Right lung (tissue), 5 donors: ENCODE data around the gene FSIP2. TPM values are rescaled to one million over a fixed set of nuclear protein-coding genes. Genes with fewer than 3 reads are reported as not detected.
"Not testable (repeated sequence)": the region's sequence is repeated elsewhere in the genome, so short reads cannot be mapped to it uniquely, and the experiment has no call there.

Experiments used
- DNase-seq, 2 donors: peaks; one replicate each; pipeline ENCODE4 v3.0.0-alpha.2; 2013
- polyA plus RNA-seq, 5 donors: library from polyadenylated mRNA; unstranded; fragments of 120-200 nt; gene quantifications; one replicate each; pipeline versions ENCODE4 v1.2.1 to v1.2.3, GENCODE V29; 2013; ENCODE audit warnings: inconsistent platforms in 1 of 5, low replicate concordance in 1 of 5; ENCODE audit not compliant: insufficient read length in 5 of 5, insufficient read depth in 1 of 5

The FSIP2 gene
- polyA plus RNA-seq, 5 donors = 0.87 to 3.9 (median 2.0) TPM

DNA sequence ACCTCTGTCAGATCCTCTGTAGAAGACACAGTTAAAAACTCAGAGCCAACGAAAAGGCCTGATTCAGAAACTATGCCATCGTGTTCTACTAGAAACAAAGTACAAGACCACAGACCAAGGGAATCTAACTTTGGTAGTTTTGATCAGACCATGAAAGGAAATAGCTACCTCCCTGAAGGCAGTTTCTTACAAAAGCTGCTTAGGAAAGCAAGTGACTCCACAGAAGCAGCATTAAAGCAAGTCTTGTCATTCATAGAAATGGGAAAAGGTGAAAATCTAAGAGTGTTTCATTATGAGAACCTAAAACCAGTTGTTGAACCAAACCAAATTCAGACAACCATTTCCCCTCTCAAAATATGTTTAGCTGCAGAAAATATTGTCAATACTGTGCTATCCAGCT is 58.2 kb downstream of the FSIP2 start:
- no peak for DNase-seq

DNA sequence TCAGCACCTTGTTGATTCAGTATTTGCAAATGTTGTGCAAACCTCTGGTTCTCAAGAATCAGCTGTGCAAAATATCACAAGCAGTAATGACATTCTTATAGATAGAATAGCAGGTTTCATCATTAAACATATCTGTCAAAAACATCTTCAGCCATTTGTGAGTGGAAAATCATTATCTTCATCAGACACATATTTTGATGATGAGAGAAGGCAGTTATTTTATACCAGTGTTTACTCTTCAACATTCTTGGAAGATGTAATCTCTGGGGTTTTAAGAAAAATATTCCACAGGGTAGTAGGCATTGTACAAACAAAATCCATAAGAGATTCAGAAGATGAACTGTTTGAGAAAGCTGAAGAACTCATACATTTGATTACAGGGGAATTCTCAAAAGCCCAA is 64.3 kb downstream of the FSIP2 start:
- no peak for DNase-seq

DNA sequence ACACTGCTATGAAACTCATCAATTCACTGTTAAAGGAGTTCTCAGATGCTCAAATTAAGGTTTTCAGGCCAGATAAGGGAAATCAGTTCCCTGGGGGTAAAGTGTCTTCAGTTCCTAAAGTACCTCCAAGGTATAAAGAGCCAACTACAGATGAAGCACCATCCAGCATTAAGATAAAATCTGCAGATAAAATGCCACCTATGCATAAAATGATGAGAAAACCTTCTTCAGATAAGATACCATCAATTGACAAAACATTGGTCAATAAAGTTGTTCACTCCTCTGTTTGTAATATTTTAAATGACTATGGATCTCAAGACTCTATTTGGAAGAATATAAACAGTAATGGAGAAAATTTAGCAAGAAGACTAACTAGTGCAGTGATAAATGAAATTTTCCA is 68.2 kb downstream of the FSIP2 start:
- no peak for DNase-seq

DNA sequence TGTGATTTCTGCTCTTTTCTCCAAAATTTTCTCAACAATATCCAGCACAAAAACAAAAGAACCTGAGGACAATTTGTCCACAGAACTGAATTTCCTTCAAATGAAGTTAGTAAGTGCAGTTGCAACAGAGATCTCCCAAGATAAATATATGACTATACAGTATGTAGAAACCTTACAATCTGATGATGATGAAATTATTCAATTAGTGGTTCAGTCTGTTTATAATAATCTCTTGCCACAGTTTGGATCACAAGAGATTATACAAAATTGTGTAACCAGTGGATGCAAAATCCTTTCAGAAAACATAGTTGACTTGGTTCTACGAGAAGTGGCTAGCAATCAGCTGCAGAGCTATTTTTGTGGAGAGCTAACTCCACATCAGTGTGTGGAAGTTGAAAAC is 68.7 kb downstream of the FSIP2 start:
- DNase-seq = no peak

DNA sequence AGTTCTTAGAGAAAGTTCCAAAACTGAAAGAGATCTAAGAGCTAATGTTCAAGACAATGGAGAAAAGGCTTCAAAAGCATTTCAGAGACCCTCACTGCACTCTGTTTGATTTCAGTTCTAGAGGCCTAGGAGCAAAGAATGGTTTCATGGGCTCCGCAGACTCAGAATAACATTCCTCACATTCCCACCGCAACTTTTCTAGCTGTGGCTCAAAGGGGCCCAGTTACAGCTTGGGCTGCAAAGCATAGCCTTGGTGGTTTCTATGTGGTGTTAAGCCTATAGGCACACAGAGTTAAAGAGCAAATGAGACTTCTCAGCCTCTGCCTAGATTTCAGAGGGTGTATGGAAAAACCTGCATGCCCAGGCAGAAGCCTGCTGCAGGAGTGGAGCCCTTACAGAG is 73.0 kb downstream of the FSIP2 start:
- DNase-seq = no peak

DNA sequence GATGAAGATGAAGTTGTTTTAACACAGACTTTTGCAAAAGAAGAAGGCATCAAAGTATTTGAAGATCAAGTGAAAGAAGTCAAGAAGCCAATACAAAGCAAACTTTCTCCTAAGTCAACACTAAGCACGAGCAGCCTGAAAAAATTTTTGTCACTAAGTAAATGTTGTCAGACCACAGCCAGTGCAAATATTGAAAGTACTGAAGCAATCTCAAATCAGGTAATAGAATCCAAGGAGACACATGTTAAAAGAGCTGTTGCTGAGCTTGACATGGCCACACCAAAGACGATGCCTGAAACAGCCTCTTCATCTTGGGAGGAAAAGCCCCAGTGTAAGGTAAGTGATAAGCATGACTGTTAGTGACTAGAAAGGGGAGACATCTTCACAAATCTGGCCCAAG is 75.1 kb downstream of the FSIP2 start:
- no peak for DNase-seq

DNA sequence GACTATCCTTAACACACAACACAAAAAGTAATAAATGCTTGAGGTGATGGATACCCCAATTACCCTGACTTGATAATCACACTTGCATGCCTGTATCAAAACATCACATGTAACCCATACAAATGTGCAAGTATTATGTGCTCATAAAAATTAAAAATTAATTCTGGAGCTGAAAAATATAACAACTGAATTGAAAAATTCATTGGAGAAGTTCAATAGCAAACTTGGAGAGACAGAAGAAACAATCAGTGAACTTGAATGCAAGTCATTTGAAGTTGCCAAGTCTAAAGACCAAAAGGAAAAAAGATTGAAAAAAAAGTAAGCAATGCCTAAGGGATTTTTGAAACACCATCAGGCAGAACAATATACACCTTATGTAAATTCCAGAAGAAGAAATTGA is 79.4 kb downstream of the FSIP2 start:
- DNase-seq = no peak

DNA sequence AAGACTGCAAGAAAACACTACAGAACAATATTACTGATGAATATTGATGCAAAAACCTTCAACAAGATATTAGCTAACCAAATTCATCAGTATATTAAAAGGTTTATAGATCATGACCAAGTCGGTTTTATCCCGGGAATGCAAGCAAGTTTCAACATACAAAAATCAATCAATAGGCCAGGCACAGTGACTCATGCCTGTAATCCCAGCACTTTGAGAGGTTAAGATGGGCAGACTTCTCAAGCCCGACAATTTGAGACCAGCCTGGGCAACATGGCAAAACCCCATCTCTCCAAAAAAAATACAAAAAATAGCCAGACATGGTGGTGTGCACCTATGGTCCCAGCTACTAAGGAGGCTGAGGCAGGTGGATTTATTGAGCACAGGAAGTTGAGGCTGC is 82.9 kb downstream of the FSIP2 start:
- DNase-seq = no peak

DNA sequence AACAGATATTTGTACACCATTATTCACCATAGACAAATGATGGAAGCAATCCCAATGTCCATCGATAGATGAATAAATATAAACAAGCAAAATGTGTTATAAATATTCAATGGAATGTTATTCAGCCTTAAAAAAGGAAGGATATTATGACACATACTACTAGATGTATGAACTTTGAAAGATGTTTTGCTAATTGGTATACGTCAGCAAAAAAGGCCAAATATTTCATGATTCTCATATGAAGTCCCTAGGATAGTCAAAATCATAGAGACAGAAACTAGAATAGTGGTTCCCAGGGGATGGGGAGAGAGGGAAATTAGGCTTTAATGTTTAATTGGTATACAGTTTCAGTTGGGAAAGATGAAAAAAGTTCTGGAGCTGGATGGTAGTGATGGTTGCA is 85.2 kb downstream of the FSIP2 start:
- DNase-seq = no peak

DNA sequence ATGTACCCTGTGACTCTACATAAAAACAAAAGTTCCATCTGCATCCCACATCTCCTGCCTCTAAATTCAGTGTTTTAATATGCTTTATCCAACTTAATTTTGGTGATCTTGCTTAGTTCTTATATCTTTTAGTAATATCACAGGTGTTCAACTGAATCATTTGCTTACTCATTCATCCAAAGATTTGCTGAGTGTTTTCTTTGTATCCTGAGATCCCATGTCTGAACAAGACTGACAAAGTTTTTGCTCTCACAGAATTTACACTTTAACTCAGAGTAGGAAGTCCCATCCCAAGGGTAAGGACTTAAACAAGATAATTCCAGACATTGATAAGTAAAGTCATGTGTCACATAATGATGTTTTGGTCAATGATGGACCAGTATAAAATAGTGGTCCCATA is 87.0 kb downstream of the FSIP2 start:
- no peak for DNase-seq

DNA sequence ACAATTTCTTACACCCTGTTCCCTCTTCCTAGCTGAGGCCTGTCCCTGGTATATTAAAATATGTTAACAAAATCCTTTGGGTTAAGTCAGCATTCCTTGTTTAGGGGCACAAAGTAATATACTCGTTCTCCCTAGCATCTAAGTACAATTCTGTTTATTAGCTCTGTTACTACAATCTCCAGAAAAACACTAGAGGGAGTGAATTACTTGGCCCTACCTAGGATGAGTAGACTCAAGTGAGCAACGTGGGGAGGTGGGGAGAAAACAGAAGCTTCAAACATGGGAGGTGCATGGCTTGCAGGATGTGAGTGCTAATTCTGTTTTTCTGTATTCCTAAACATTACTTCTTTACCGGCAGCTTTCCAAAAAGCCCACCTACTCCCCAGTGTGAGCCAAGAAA is 89.7 kb downstream of the FSIP2 start:
- DNase-seq = no peak

DNA sequence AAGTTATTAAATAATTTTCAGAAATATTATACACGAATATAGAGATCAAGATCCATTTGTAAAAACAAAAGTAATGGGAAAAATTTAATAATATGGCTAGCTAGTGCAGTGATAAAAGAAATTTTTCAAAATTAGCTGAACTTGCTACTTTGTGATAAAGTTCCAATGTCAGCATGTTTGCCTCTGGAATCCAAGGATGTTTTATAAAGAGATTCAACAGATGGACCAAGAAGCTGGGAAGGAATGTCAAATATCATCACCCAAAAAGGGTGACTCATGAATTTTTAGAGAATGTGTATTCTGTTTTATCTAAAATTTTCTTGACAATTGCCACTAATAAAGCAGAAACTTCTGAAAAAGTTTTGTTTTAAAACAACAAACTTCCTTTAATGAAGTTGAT is 95.3 kb downstream of the FSIP2 start:
- DNase-seq = no peak

DNA sequence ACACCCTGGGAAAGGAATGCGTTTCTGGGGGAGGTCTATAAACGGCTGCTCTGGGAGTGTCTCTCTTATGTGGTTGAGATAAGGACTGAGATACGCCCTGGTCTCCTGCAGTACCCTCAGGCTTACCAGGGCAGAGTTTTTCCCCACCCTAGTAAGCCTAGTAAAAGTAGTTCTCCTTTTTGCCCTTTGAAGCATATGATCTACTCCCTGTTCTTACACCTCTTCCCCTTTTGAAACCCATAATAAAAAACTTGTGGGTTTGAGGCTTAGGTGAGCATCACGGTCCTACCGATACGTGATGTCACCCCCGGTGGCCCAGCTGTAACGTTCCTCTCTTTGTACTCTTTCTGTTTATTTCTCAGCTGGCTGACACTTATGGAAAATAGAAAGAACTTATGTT is 97.4 kb downstream of the FSIP2 start:
- DNase-seq = no peak

DNA sequence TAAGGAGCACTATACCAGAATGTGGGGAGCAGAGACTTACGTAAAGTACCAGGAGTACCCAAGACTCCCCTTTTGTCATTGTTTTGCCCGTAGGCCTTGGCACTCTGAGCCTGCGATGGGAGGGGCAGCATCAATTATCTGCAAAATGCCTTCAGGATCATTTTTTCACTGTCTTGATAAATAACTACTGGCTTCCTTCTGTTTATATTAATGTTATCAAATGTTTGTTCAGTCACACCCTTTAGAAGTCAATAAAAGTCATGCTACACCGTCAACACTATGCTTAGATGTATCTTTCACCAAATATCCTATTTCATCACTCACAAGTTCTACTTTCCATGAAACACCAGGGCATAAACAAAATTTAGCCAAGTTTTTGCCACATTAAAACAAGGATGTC is 116.3 kb downstream of the FSIP2 start:
- no peak for DNase-seq

DNA sequence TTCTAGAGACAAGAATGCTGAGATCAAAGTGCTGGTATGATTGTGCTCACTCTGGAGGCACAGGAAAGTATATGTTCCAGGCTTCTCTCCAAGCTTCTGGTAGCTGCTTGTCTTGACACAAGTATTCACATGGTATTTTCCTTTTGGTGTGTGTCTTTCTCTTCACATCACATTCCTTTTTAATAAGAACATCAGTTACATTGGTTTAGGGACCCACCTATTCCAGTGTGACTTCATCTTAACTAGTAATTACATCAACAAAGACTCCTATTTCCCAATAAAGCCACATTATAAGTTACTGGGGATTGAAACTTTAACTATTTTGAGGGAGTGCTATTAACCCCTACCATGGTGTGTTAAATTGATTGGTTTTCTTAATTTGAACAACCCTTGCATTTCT is 119.1 kb downstream of the FSIP2 start:
- no peak for DNase-seq

DNA sequence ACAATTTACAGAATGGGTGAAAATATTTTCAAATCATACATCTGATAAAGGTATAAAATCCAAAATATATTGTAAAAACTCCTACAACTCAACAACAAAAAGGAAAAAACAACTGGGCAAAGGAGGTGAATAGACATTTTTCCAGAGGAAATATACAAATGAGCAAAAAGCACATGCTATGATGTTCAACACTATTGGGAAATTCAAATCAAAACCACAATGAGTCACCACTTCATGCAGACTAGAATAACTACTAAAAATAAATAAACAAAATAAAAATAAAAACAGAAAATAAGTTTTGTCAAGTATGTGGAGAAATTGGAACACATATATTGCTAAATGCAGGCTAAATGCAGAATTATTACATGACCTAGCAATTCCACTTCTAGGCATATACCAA is 120.9 kb downstream of the FSIP2 start:
- no peak for DNase-seq

DNA sequence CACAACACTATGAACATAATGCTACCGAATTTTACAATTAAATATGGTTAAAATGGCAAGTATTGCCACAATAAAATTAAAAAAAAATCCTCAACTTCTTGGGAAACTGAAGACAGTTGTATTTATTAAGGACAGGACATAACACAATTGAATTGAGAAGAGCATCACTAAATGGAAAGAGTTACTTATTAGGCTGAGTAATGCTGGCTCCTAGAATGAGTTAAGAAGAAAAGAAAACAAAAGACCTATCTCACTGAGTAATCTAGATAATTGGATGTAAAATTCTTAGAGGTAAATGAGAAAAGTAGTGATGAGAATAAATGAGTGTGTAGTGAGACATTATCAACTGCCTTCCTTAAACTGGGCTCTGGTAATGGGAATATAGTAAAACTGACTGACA is 121.7 kb downstream of the FSIP2 start:
- no peak for DNase-seq

DNA sequence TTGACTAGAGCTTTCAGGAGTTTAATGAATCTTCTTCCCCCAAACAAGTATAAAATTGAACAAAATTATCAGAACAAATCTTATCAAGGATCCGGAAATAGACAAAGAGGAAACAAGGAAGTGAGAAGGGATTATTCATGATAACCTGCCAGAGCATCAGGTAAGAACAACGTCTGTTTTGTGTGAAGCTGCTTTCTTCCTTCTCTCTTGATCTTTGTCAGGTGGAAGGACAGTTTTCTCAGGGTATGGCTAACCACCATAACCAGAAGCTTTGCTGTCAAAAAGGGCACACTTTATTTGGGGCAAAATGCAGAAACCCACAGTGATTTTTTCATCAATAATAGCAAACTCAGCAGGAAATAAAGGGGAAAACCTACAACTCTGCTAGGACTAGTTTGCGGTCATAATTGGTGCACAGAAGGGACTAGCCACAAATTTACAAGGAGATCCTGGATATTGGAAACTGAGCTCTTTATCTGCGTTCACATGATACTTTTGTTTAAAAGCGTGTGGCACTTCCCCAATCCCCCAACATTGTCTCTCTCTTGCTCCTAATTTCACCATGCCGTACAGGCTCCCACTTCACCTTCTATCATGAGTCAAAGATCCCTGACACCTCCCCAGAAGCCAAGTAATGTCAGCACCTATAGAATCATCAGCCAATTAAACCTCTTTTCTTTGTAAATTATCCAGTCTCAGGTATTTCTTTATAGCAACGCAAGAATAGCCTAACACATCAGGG is 124.2 kb downstream of the FSIP2 start:
- no peak for DNase-seq

DNA sequence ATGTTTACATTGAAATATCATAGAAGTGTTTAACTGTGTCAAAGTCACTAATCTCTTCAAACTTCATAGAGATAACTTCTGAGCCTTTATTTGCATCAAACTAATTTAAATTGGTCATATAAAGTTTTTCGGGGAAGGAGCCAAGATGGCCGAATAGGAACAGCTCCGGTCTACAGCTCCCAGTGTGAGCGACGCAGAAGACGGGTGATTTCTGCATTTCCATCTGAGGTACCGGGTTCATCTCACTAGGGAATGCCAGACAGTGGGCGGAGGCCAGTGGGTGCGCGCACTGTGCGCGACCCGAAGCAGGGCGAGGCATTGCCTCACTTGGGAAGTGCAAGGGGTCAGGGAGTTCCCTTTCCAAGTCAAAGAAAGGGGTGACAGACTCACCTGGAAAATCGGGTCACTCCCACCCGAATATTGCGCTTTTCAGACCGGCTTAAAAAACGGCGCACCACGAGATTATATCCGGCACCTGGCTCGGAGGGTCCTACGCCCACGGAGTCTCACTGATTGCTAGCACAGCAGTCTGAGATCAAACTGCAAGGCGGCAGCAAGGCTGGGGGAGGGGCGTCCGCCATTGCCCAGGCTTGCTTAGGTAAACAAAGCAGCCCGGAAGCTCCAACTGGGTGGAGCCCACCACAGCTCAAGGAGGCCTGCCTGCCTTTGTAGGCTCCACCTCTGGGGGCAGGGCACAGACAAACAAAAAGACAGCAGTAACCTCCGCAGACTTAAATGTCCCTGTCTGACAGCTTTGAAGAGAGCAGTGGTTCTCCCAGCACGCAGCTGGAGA is 126.1 kb downstream of the FSIP2 start:
- DNase-seq = not testable (repeated sequence)

DNA sequence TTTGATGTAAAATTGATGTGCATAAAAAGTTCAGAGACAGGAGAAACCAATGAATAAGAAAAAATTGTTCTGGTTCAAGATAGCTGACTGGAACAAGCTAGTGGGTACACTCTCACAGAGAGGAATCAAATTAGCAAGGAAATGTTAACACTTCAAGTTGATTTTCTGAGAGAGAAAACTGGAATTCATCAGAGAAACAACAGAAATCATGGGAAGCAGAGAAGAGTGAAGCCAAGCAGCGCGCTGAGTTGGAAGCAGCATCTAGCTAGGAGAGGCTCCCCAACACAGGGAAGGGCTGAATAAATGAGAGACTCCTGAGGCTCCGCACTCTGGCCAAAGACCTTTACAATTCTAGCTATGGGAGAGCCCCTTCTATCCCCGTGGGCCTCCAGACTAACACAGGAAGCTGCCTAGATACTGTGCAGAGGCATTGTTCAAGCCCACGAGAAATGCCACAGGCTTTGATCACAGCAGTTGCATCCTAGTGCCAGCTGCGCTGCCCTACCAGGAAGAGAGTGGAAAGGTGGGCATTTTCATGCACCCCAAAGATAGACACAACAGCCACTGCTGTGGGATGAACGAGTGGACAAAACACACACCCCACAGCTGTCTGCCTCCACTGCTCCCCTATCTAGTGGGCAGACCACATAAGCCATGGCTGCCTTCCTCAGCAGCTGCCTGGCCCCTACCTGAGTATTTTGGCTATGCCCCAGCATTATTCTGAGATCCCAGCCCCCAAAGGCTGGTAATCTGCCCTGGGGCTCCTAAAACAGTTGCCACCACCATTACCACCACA is 136.7 kb downstream of the FSIP2 start:
- no peak for DNase-seq

DNA sequence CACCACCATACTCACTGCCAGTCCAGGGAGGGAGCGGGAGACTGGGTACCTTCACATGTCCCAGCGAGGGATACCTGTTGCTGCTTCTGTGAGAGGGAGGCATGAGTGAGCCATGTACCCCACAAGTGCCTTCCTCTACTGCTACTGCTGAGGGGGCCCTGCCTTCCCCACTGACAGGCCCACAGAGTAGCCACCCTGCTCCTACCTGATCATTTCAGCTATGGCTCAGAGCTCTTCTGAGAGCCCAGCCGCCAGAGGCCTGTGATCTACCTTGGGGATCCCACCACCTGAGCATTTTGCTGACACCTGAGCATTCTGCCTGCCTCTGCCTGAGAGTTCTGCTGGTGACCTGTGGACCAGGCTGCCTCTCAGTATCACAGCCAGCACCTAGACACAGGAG is 137.6 kb downstream of the FSIP2 start:
- no peak for DNase-seq

DNA sequence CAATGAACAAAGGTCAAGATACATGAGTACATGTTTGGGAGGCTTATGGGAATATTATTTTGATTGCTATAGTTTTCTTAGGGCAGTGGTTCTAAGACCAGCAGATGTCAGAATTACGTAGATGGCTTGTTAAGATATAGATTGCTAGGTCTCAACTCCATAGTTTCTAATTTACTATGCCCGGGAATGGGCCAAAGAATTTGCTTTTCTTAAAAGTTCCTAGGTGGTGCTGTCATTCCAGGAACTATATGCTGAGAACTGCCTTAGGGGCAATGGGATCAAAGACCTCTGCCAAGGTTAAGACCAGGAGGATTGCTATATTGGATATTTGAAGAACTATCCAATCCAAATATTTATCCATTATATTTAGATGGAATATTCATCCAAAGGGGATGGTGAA is 141.8 kb downstream of the FSIP2 start:
- no peak for DNase-seq
